NT2/D1 (cell line): Measurements from ENCODE around the gene METTL16.

ENCODE experiments used
- SUZ12 ChIP-seq: IDR thresholded peaks from 2 replicates; pipeline ENCODE4 v1.6.1; 2011; ENCODE audit not compliant: insufficient read length, insufficient read depth; ENCODE audit errors: extremely low read depth
- YY1 ChIP-seq: IDR thresholded peaks from 2 replicates; pipeline ENCODE4 v1.6.1; 2011; ENCODE audit not compliant: insufficient read length, insufficient read depth

DNA sequence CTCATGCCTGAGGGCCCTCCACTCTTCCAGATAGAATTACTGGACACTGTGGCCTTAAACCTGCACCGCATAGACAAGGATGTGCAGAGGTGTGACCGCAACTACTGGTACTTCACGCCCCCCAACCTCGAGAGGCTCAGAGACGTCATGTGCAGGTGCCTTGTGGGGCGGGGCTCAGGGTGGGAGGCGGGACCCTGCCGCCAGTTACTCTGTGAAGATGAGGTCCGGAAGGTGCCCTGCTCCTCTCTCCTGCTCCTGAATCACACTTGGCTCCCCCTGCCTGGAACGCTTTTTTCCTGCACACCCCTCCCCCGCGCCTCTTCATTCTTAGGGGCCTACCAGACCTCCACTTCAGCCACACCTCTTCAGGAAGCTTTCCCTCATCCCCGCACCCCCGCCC lies 135.6 kb downstream of the METTL16 start:
- TF ChIP-seq YY1 (no peak), SUZ12 (no peak)
